Measurements from ENCODE around the gene RTN4. TPM values are rescaled to one million over a fixed set of nuclear protein-coding genes. Genes with fewer than 3 reads are reported as not detected.

Gene RTN4
- total RNA-seq, 1 experiment from 2014 or later, result 342 TPM

DNA sequence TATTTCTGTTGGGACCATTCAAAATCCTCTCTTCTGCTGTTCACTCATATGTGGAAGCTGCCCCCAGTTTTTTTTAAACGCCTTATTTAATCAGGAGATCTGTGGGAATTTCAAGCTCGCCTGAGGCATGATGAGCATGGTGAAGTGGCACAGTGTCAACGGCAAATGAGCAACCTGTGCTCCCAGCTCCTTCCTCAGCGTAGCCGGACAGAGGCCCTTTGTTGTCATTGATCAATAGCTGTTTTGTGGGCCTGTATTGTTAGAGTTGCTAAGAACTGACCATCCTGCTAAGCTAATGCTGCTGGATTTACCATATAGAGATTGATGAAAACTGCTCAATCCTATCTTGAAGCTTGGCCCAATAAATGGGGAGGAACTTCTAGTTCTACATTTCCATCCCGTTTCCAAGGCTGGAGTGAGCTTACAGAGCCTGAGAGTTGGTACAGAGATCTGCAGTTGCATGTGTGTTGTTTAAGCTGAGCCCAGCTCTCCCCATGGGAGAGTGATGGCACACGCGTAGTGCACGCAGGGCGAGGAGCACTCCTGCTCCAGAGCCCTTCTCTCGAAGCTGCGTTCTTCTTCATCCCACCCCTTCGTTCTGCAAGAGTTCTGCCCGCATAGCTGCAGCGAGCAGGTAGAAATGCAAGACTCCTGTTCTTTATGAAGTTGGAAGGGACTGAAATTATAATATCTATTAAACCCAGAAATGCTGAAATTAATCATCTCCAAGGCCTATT, 108.8 kb downstream of the RTN4 start:
- no TSS peak for BruUV-seq (replicated peaks)
- ChIA-PET POLR2A (ENCODE audit: unreplicated experiment) (no interaction called here), CTCF (interaction anchor here (0.6 kb wide), 1 partner anchor 231 kb away, joined by 11 read pairs; no protein-coding TSS in a partner anchor)
- no peak overlapping the region for H2AFZ ChIP-seq
- H3K4me2 ChIP-seq, result no peak overlapping the region
- H3K4me1 ChIP-seq (replicated peaks; ENCODE audit: insufficient read depth), result peaks cover 13% of the 10 kb centered on the region
- intact Hi-C loops (cut with micrococcal nuclease; ENCODE audit: unreplicated experiment), result no loop called here
- TF ChIP-seq EZH2 (IDR thresholded peaks at IDR 0.05; ENCODE audit: low read depth), result no peak
- TF ChIP-seq, protein P1, sequence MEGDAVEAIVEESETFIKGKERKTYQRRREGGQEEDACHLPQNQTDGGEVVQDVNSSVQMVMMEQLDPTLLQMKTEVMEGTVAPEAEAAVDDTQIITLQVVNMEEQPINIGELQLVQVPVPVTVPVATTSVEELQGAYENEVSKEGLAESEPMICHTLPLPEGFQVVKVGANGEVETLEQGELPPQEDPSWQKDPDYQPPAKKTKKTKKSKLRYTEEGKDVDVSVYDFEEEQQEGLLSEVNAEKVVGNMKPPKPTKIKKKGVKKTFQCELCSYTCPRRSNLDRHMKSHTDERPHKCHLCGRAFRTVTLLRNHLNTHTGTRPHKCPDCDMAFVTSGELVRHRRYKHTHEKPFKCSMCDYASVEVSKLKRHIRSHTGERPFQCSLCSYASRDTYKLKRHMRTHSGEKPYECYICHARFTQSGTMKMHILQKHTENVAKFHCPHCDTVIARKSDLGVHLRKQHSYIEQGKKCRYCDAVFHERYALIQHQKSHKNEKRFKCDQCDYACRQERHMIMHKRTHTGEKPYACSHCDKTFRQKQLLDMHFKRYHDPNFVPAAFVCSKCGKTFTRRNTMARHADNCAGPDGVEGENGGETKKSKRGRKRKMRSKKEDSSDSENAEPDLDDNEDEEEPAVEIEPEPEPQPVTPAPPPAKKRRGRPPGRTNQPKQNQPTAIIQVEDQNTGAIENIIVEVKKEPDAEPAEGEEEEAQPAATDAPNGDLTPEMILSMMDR (conservative IDR thresholded peaks at IDR 0.05), result no peak
- H3K79me2 ChIP-seq (ENCODE audit: low read depth), result no peaks in the 10 kb centered on the region
- H3K9me2 ChIP-seq (ENCODE audit: insufficient read depth), result no peaks in the 10 kb centered on the region
- H3F3A ChIP-seq (ENCODE audit: insufficient read depth, low read depth), result peaks cover 16% of the 10 kb centered on the region; the same call in 1 of the 2 replicates
- no peaks in the 10 kb centered on the region for H3K27me3 ChIP-seq (ENCODE audit: insufficient read depth, low read depth)
- no peak overlapping the region for H3K4me3 ChIP-seq
- DNase-seq, result no peak
- H3K27ac ChIP-seq, result no peak overlapping the region
- H3K9me3 ChIP-seq (ENCODE audit: insufficient read depth, low read depth), result peaks cover 4% of the 10 kb centered on the region; the same call in 1 of the 2 replicates
- no peaks in the 10 kb centered on the region for H3K36me3 ChIP-seq (ENCODE audit: low read depth)
- H4K20me1 ChIP-seq (ENCODE audit: insufficient read depth), result no peaks in the 10 kb centered on the region

DNA sequence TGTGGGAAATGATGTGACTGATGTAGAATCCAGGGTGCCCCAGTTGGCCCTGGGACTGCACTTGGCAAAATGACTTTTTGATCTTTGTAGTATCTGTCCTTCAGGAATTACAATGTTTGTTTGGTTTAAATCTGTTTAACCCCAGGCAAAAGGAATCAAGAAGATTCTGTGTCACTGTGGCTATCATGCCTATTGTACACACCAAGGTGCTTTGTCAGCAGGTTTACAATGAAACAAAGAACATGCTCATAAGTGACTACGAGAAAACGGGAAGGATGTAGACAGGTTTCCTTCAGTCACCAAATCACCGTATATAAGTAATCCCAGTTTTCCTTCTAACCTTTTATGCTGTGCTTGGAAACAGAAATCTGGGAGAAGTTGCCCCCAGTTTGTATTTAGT, 109.5 kb downstream of the RTN4 start:
- no peak for DNase-seq
- ChIA-PET CTCF (no interaction called here), POLR2A (ENCODE audit: unreplicated experiment) (no interaction called here)
- BruUV-seq (replicated peaks), result no TSS peak
- Histone ChIP-seq H3K79me2 (ENCODE audit: low read depth) (no peaks in the 10 kb centered on the region), H3K27me3 (ENCODE audit: insufficient read depth, low read depth) (no peaks in the 10 kb centered on the region), H3K9me2 (ENCODE audit: insufficient read depth) (no peaks in the 10 kb centered on the region), H3K36me3 (ENCODE audit: low read depth) (no peaks in the 10 kb centered on the region), H2AFZ (no peak overlapping the region), H3K4me3 (no peak overlapping the region), H3K9me3 (ENCODE audit: insufficient read depth, low read depth) (peaks cover 4% of the 10 kb centered on the region; the same call in 1 of the 2 replicates), H4K20me1 (ENCODE audit: insufficient read depth) (no peaks in the 10 kb centered on the region), H3F3A (ENCODE audit: insufficient read depth, low read depth) (peaks cover 11% of the 10 kb centered on the region; the same call in 1 of the 2 replicates), H3K4me2 (no peak overlapping the region), H3K4me1 (replicated peaks; ENCODE audit: insufficient read depth) (peaks cover 6% of the 10 kb centered on the region), H3K27ac (no peak overlapping the region)
- intact Hi-C loops (cut with micrococcal nuclease; ENCODE audit: unreplicated experiment), result no loop called here
- TF ChIP-seq EZH2 (IDR thresholded peaks at IDR 0.05; ENCODE audit: low read depth), result no peak
- TF ChIP-seq, protein P1 (conservative IDR thresholded peaks at IDR 0.05), result no peak

DNA sequence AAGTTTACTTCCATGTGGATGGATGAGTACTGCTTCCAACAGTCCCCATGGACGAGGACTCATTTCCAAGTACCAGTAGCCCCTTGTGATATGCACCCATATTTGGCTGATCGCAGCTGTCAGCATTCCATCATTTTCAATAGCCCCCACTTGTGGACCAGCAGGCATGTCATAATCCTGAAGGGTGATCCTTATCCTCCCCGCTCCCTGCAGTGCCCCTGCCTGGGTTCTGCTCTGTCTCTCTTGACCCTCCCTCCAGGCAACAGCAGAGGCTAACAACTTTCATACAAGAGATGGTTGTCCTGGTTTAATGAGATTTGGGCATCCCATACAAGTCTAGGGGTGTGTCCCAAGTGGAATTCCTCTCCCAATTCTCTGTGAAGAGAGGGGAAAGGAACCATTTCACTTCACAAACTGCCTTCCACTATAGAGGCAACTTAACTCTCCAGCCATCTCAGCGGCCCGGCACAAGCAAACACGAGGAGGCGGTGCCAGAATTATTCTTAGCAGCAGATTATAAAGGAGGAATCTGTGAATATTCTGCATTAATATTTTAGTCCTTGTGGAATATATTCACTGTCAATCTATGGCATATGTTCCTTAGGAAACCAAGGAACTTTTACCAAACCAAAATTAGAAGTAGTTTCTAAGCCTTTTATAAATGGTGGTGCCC, 110.7 kb downstream of the RTN4 start:
- no peaks in the 10 kb centered on the region for H3K79me2 ChIP-seq (ENCODE audit: low read depth)
- H3K4me1 ChIP-seq (replicated peaks; ENCODE audit: insufficient read depth), result no peaks in the 10 kb centered on the region
- no peak overlapping the region for H3K27ac ChIP-seq
- H3K9me2 ChIP-seq (ENCODE audit: insufficient read depth), result no peaks in the 10 kb centered on the region
- intact Hi-C loops (cut with micrococcal nuclease; ENCODE audit: unreplicated experiment), result no loop called here
- POLR2A ChIA-PET (ENCODE audit: unreplicated experiment), result no interaction called here
- TF ChIP-seq EZH2 (IDR thresholded peaks at IDR 0.05; ENCODE audit: low read depth), result no peak
- TF ChIP-seq, protein P1 (conservative IDR thresholded peaks at IDR 0.05), result no peak
- no peaks in the 10 kb centered on the region for H3K36me3 ChIP-seq (ENCODE audit: low read depth)
- no peak overlapping the region for H3K4me2 ChIP-seq
- no peak overlapping the region for H3K4me3 ChIP-seq
- peaks cover 4% of the 10 kb centered on the region; the same call in 1 of the 2 replicates for H3K9me3 ChIP-seq (ENCODE audit: insufficient read depth, low read depth)
- no peak overlapping the region for H2AFZ ChIP-seq
- no peaks in the 10 kb centered on the region for H4K20me1 ChIP-seq (ENCODE audit: insufficient read depth)
- no TSS peak for BruUV-seq (replicated peaks)
- H3F3A ChIP-seq (ENCODE audit: insufficient read depth, low read depth), result peaks cover 5% of the 10 kb centered on the region; the same call in 1 of the 2 replicates
- DNase-seq, result no peak
- no peaks in the 10 kb centered on the region for H3K27me3 ChIP-seq (ENCODE audit: insufficient read depth, low read depth)
- CTCF ChIA-PET, result no interaction called here

All from PC-9 (cell line).